ENCODE data around the gene KIAA0930.

KIAA0930 gene

DNA sequence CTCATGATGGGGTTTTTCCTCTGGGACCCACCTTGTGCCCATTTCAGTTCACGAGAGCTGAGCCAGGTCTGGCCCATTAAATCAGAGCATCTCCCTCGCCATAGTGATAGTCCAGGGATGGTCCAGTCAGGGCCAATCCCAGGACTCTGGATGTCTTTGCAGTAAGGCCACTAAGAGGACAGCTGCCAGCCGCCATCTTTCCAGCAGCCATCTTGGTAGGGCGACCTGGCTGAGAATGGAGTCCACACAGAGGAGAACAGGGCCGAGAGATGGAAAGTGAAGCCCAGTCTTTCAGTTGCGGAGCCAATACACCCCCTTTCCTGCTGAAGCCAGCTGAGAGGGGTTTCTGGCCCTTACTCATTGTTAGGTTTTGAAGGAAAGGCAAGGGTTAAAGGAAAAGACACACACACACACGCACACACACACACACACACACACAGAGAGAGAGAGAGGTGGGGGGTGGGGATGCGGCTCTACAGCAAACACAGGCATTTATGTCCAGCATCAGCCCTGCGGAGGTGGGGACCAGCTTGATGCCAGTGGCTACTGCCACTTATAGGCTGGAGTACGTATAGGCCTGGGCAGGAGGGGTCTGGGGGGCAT is 12.4 kb upstream of the KIAA0930 start:
- ATAC-seq = no peak
- TF ChIP-seq ZC3H10 (CRISPR knock-in tag; IDR thresholded peaks at IDR 0.05) = no peak
- TF ChIP-seq SNAI2 (CRISPR knock-in tag; IDR thresholded peaks at IDR 0.05) = no peak
- TF ChIP-seq BACH2 (CRISPR knock-in tag; IDR thresholded peaks at IDR 0.05; ENCODE audit: borderline replicate concordance) = no peak
- no peak for TF ChIP-seq TOX (CRISPR knock-in tag; IDR thresholded peaks at IDR 0.05; ENCODE audit: borderline replicate concordance)
- no peak for TF ChIP-seq GLIS3 (CRISPR knock-in tag; IDR thresholded peaks at IDR 0.05)
- TF ChIP-seq ISL1 (CRISPR knock-in tag; IDR thresholded peaks at IDR 0.05) = no peak
- no peak for TF ChIP-seq ESRRG (CRISPR knock-in tag; IDR thresholded peaks at IDR 0.05)
- TF ChIP-seq TCF4 (CRISPR knock-in tag; IDR thresholded peaks at IDR 0.05; ENCODE audit: borderline replicate concordance) = no peak
- TF ChIP-seq, protein P1, sequence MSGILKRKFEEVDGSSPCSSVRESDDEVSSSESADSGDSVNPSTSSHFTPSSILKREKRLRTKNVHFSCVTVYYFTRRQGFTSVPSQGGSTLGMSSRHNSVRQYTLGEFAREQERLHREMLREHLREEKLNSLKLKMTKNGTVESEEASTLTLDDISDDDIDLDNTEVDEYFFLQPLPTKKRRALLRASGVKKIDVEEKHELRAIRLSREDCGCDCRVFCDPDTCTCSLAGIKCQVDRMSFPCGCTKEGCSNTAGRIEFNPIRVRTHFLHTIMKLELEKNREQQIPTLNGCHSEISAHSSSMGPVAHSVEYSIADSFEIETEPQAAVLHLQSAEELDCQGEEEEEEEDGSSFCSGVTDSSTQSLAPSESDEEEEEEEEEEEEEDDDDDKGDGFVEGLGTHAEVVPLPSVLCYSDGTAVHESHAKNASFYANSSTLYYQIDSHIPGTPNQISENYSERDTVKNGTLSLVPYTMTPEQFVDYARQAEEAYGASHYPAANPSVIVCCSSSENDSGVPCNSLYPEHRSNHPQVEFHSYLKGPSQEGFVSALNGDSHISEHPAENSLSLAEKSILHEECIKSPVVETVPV (CRISPR knock-in tag; IDR thresholded peaks at IDR 0.05) = no peak
- TF ChIP-seq, protein P2, sequence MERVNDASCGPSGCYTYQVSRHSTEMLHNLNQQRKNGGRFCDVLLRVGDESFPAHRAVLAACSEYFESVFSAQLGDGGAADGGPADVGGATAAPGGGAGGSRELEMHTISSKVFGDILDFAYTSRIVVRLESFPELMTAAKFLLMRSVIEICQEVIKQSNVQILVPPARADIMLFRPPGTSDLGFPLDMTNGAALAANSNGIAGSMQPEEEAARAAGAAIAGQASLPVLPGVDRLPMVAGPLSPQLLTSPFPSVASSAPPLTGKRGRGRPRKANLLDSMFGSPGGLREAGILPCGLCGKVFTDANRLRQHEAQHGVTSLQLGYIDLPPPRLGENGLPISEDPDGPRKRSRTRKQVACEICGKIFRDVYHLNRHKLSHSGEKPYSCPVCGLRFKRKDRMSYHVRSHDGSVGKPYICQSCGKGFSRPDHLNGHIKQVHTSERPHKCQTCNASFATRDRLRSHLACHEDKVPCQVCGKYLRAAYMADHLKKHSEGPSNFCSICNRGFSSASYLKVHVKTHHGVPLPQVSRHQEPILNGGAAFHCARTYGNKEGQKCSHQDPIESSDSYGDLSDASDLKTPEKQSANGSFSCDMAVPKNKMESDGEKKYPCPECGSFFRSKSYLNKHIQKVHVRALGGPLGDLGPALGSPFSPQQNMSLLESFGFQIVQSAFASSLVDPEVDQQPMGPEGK (CRISPR knock-in tag; IDR thresholded peaks at IDR 0.05; ENCODE audit: borderline replicate concordance) = no peak
- TF ChIP-seq, protein P3, sequence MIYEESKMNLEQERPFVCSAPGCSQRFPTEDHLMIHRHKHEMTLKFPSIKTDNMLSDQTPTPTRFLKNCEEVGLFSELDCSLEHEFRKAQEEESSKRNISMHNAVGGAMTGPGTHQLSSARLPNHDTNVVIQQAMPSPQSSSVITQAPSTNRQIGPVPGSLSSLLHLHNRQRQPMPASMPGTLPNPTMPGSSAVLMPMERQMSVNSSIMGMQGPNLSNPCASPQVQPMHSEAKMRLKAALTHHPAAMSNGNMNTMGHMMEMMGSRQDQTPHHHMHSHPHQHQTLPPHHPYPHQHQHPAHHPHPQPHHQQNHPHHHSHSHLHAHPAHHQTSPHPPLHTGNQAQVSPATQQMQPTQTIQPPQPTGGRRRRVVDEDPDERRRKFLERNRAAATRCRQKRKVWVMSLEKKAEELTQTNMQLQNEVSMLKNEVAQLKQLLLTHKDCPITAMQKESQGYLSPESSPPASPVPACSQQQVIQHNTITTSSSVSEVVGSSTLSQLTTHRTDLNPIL (CRISPR knock-in tag; IDR thresholded peaks at IDR 0.05; ENCODE audit: low read depth) = no peak
- TF ChIP-seq OSR1 (CRISPR knock-in tag; IDR thresholded peaks at IDR 0.05) = no peak
- TF ChIP-seq ZFP3 (CRISPR knock-in tag; IDR thresholded peaks at IDR 0.05) = no peak
- no peak for TF ChIP-seq ZNF70 (CRISPR knock-in tag; IDR thresholded peaks at IDR 0.05)

DNA sequence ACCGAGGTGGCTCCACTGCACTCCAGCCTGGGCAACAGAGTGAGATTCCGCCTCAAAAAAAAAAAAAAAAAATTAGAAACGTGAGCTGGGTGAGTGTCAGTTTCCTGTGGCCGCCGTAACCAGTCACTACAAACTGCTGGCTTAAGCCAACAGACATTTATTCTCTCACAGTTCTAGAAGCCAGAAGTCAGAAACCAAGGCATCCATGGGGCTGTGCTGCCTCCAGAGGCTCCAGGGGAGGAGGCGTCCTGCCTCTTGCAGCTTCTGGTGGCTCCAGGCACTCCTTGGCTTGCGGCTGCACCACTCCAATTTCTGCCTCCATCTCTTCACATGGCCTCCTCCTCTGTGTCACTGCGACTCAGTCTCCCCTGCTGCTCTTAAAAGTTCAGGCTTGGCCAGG is 11.1 kb upstream of the KIAA0930 start:
- TF ChIP-seq, protein P4, sequence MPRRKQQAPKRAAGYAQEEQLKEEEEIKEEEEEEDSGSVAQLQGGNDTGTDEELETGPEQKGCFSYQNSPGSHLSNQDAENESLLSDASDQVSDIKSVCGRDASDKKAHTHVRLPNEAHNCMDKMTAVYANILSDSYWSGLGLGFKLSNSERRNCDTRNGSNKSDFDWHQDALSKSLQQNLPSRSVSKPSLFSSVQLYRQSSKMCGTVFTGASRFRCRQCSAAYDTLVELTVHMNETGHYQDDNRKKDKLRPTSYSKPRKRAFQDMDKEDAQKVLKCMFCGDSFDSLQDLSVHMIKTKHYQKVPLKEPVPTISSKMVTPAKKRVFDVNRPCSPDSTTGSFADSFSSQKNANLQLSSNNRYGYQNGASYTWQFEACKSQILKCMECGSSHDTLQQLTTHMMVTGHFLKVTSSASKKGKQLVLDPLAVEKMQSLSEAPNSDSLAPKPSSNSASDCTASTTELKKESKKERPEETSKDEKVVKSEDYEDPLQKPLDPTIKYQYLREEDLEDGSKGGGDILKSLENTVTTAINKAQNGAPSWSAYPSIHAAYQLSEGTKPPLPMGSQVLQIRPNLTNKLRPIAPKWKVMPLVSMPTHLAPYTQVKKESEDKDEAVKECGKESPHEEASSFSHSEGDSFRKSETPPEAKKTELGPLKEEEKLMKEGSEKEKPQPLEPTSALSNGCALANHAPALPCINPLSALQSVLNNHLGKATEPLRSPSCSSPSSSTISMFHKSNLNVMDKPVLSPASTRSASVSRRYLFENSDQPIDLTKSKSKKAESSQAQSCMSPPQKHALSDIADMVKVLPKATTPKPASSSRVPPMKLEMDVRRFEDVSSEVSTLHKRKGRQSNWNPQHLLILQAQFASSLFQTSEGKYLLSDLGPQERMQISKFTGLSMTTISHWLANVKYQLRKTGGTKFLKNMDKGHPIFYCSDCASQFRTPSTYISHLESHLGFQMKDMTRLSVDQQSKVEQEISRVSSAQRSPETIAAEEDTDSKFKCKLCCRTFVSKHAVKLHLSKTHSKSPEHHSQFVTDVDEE (CRISPR knock-in tag; IDR thresholded peaks at IDR 0.05) = no peak
- no peak for TF ChIP-seq RARB (CRISPR knock-in tag; IDR thresholded peaks at IDR 0.05)
- TF ChIP-seq, protein P2 (CRISPR knock-in tag; IDR thresholded peaks at IDR 0.05; ENCODE audit: borderline replicate concordance) = no peak
- no peak for TF ChIP-seq ZFP3 (CRISPR knock-in tag; IDR thresholded peaks at IDR 0.05)
- no peak for TF ChIP-seq CSDC2 (CRISPR knock-in tag; IDR thresholded peaks at IDR 0.05)
- no peak for TF ChIP-seq ESRRG (CRISPR knock-in tag; IDR thresholded peaks at IDR 0.05)
- TF ChIP-seq TCF4 (CRISPR knock-in tag; IDR thresholded peaks at IDR 0.05; ENCODE audit: borderline replicate concordance) = no peak
- TF ChIP-seq OSR1 (CRISPR knock-in tag; IDR thresholded peaks at IDR 0.05) = no peak
- no peak for TF ChIP-seq GLIS3 (CRISPR knock-in tag; IDR thresholded peaks at IDR 0.05)
- TF ChIP-seq ZNF8 (CRISPR knock-in tag; IDR thresholded peaks at IDR 0.05) = no peak
- TF ChIP-seq PPARA (CRISPR knock-in tag; IDR thresholded peaks at IDR 0.05; ENCODE audit: borderline replicate concordance) = no peak
- TF ChIP-seq, protein P1 (CRISPR knock-in tag; IDR thresholded peaks at IDR 0.05) = no peak
- no peak for TF ChIP-seq BACH2 (CRISPR knock-in tag; IDR thresholded peaks at IDR 0.05; ENCODE audit: borderline replicate concordance)
- TF ChIP-seq ZNF70 (CRISPR knock-in tag; IDR thresholded peaks at IDR 0.05) = no peak
- TF ChIP-seq TOX (CRISPR knock-in tag; IDR thresholded peaks at IDR 0.05; ENCODE audit: borderline replicate concordance) = no peak
- no peak for TF ChIP-seq ZNF565 (CRISPR knock-in tag; conservative IDR thresholded peaks at IDR 0.05; ENCODE audit: low read depth)
- no peak for TF ChIP-seq ARNTL (CRISPR knock-in tag; IDR thresholded peaks at IDR 0.05; ENCODE audit: borderline replicate concordance, low read depth)
- TF ChIP-seq ISL1 (CRISPR knock-in tag; IDR thresholded peaks at IDR 0.05) = no peak
- TF ChIP-seq ZFP30 (CRISPR knock-in tag; IDR thresholded peaks at IDR 0.05) = no peak
- no peak for ATAC-seq

Data from SK-N-SH treated with all-trans-retinoic acid at 6 μM for 48 hours (cell line).